BLaER1 (cell line): ENCODE data around the gene SH2D4B.

Experiments
- H3K27ac ChIP-seq: shearing (Covaris generic); formaldehyde crosslinking; 2 replicates; pipeline ENCODE4 v1.8.1; 2022
- H3K27me3 ChIP-seq: shearing (Covaris generic); formaldehyde crosslinking; 2 replicates; pipeline ENCODE4 v1.8.1; 2022
- H3K36me3 ChIP-seq: shearing (Covaris generic); formaldehyde crosslinking; 2 replicates; pipeline ENCODE4 v1.8.1; 2022
- H3K4me1 ChIP-seq: shearing (Covaris generic); formaldehyde crosslinking; 2 replicates; pipeline ENCODE4 v1.8.1; 2022
- H3K4me2 ChIP-seq: shearing (Covaris generic); formaldehyde crosslinking; 2 replicates; pipeline ENCODE4 v1.8.1; 2022
- H3K4me3 ChIP-seq: shearing (Covaris generic); formaldehyde crosslinking; 2 replicates; pipeline ENCODE4 v1.8.1; 2022
- H3K9ac ChIP-seq: shearing (Covaris generic); formaldehyde crosslinking; 2 replicates; pipeline ENCODE4 v1.8.1; 2022
- H3K9me3 ChIP-seq: shearing (Covaris generic); formaldehyde crosslinking; 2 replicates; pipeline ENCODE4 v1.8.1; 2022
- H4K20me1 ChIP-seq: shearing (Covaris generic); formaldehyde crosslinking; 2 replicates; pipeline ENCODE4 v1.8.1; 2022
- Cebpa-rat ChIP-seq: shearing (Covaris generic); IDR thresholded peaks from 2 replicates; pipeline ENCODE4 v1.8.1; 2022

Gene SH2D4B

GRCh38 chr10:80497187-80498077 lies 40.3 kb upstream of the SH2D4B start:
- Histone ChIP-seq H3K27me3 (no peaks in the 10 kb centered on the region), H4K20me1 (peaks cover 89% of the 10 kb centered on the region), H3K4me2 (peak overlapping the region; percentile 90), H3K9me3 (peaks cover 17% of the 10 kb centered on the region), H3K27ac (peak overlapping the region; percentile 84), H3K4me3 (no peak overlapping the region), H3K4me1 (peaks cover 89% of the 10 kb centered on the region), H3K9ac (peak overlapping the region; percentile 73), H3K36me3 (peaks cover 54% of the 10 kb centered on the region)
- TF ChIP-seq Cebpa-rat = no peak

DNA sequence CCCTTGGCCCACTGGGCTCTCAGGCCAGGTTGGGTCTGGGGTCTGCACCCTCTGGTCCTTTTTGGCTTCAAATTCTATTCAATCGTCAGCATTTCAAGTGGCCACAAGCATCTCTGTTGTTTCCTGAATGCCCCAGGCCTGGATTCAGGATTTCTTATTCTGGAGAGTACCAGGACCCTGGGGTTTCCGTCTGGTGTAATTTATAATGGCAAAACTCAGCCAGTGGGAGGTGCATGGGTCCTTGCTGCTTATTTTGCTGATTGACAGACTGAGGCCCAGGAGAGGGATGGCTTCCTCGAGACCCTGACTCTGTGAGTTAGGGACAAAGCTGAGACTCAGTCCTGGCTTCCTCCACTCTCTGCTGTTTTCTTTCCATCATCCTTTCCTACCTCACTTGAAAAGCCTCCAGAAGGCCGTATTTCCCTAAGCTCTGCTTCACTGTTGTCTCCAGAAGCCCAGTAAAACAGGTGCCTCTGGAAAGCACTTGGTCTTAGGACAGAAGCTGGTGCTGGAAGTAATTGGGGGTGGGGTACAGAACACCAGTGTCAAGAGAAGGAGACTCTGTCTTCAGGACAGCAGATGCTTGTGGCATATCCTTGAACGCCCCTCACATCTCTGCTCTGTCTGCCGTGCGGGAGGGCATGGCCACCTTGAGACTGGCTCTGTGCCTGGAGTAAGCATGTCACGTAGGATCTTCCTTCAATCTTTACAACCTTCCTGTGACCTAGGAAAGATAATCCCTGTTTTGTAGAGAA lies 39.4 kb upstream of the SH2D4B start:
- no peak for TF ChIP-seq Cebpa-rat
- peaks cover 49% of the 10 kb centered on the region for H3K36me3 ChIP-seq
- no peak overlapping the region for H3K4me3 ChIP-seq
- H3K9ac ChIP-seq = peak overlapping the region; percentile 73
- peaks cover 17% of the 10 kb centered on the region for H3K9me3 ChIP-seq
- H3K27me3 ChIP-seq = no peaks in the 10 kb centered on the region
- H3K4me2 ChIP-seq = peak overlapping the region; percentile 90
- H3K4me1 ChIP-seq = peaks cover 89% of the 10 kb centered on the region
- H3K27ac ChIP-seq = peak overlapping the region; percentile 84
- H4K20me1 ChIP-seq = peaks cover 89% of the 10 kb centered on the region

GRCh38 chr10:80498833-80499741 lies 38.6 kb upstream of the SH2D4B start:
- peaks cover 89% of the 10 kb centered on the region for H3K4me1 ChIP-seq

DNA sequence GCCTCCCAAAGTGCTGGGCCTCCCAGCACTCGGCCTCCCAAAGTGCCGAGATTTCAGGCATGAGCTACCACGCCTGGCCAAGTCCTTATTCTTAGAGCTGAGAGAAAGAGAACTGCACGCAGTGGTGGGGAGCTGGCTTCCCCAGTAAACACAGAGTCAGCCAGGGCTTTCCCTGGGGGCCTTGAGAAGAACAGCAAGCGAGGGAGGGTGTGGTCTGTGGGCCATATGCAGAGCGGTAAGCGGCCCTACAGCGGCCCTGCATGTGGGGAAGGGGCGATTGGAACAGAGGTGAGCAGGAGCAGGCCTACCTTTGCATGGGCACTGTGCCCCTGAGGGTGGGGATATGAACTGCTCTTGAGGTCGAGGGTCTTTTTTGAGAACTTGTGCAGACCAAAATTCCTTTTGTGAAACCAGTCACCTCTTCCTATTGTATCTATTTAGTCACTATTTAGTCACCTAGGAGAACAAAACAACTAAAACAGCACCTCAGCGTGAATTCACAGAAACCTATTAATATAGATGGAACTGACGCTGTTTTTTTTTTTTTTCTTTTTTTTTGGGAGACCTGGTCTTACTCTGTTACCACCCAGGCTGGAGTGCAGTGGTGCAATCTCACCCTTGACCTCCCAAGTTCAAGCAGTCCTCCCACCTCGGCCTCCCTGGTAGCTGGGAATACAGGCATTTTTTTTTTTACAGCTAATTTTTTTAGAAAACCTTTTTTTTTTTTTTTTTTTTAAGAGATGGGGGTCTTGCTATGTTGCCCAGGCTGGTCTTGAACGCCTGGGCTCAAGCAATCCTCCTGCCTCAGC lies 36.9 kb upstream of the SH2D4B start:
- Histone ChIP-seq H3K4me2 (peak overlapping the region; percentile 90), H3K27ac (peak overlapping the region; percentile 84), H3K4me3 (peak overlapping the region; percentile 51), H3K9me3 (peaks cover 9% of the 10 kb centered on the region), H4K20me1 (peaks cover 92% of the 10 kb centered on the region), H3K36me3 (peaks cover 42% of the 10 kb centered on the region), H3K9ac (peak overlapping the region; percentile 73), H3K4me1 (peaks cover 91% of the 10 kb centered on the region), H3K27me3 (no peaks in the 10 kb centered on the region)
- no peak for TF ChIP-seq Cebpa-rat

More at GRCh38 chr10:80498833-80499741, 38.6 kb upstream of the SH2D4B start:
- peak overlapping the region; percentile 90 for H3K4me2 ChIP-seq
- peak overlapping the region; percentile 51 for H3K4me3 ChIP-seq
- H3K9ac ChIP-seq = peak overlapping the region; percentile 73
- peak overlapping the region; percentile 84 for H3K27ac ChIP-seq
- no peaks in the 10 kb centered on the region for H3K27me3 ChIP-seq
- H4K20me1 ChIP-seq = peaks cover 89% of the 10 kb centered on the region
- peaks cover 17% of the 10 kb centered on the region for H3K9me3 ChIP-seq
- H3K36me3 ChIP-seq = peaks cover 46% of the 10 kb centered on the region
- TF ChIP-seq Cebpa-rat = peak; percentile 95

- Histone ChIP-seq H3K9ac (peak overlapping the region; percentile 67), H3K27me3 (no peaks in the 10 kb centered on the region), H3K9me3 (peaks cover 4% of the 10 kb centered on the region), H3K4me3 (no peak overlapping the region; the same call in 1 of the 2 replicates), H3K36me3 (peaks cover 43% of the 10 kb centered on the region), H3K4me2 (peak overlapping the region; percentile 90), H3K4me1 (peaks cover 98% of the 10 kb centered on the region), H4K20me1 (peaks cover 94% of the 10 kb centered on the region), H3K27ac (peak overlapping the region; percentile 84)
- TF ChIP-seq Cebpa-rat = no peak
Measured at GRCh38 chr10:80501381-80501912, 36.3 kb upstream of the SH2D4B start.

- Histone ChIP-seq H3K4me1 (peaks cover 100% of the 10 kb centered on the region), H4K20me1 (peaks cover 94% of the 10 kb centered on the region), H3K4me3 (no peak overlapping the region; the same call in 1 of the 2 replicates), H3K9ac (peak overlapping the region; percentile 67), H3K9me3 (no peaks in the 10 kb centered on the region), H3K36me3 (peaks cover 48% of the 10 kb centered on the region), H3K4me2 (peak overlapping the region; percentile 90), H3K27me3 (no peaks in the 10 kb centered on the region), H3K27ac (peak overlapping the region; percentile 84)
- no peak for TF ChIP-seq Cebpa-rat
Measured at GRCh38 chr10:80501913-80502521, 35.7 kb upstream of the SH2D4B start.

GRCh38 chr10:80502621-80503583 lies 34.8 kb upstream of the SH2D4B start:
- H3K9me3 ChIP-seq = no peaks in the 10 kb centered on the region
- no peaks in the 10 kb centered on the region for H3K27me3 ChIP-seq
- H3K9ac ChIP-seq = peak overlapping the region; percentile 67
- H3K27ac ChIP-seq = peak overlapping the region; percentile 84
- no peak for TF ChIP-seq Cebpa-rat
- peaks cover 100% of the 10 kb centered on the region for H3K4me1 ChIP-seq
- H4K20me1 ChIP-seq = peaks cover 92% of the 10 kb centered on the region
- peaks cover 47% of the 10 kb centered on the region for H3K36me3 ChIP-seq
- peak overlapping the region; percentile 90 for H3K4me2 ChIP-seq
- no peak overlapping the region; the same call in 1 of the 2 replicates for H3K4me3 ChIP-seq
